Mammary epithelial cell (primary cell): ENCODE results near the gene KIF1A.

Experiments
- CTCF ChIP-seq, 2 donors: IDR thresholded peaks in 1 of 2; conservative IDR thresholded peaks in 1 of 2; 2 replicates each; pipeline ENCODE4 v1.5.1; 2011 to 2012; ENCODE audit warnings: inconsistent platforms in 2 of 2, low read length in 2 of 2, mild to moderate bottlenecking in 2 of 2, control low read depth in 1 of 2, low read depth in 1 of 2; ENCODE audit not compliant: insufficient read depth in 1 of 2; ENCODE audit errors: extremely low read depth in 1 of 2
- EZH2 ChIP-seq: IDR thresholded peaks from 2 replicates; pipeline ENCODE4 v1.6.1; 2012; ENCODE audit warnings: low read length, inconsistent platforms, borderline replicate concordance

GRCh38 chr2:240819126-240819857 lies 727 bp downstream of the KIF1A start:
- TF ChIP-seq EZH2 (no peak), CTCF (conservative IDR thresholded peaks at IDR 0.05 in 1 of 2, IDR thresholded peaks at IDR 0.05 in 1 of 2; ENCODE audit: extremely low read depth in 1 of 2, insufficient read depth in 1 of 2, low read depth in 1 of 2, low read length in 2 of 2) (no peak)
